22Rv1 (cell line): ENCODE data around the gene FAM237B.

Source experiments
- ZFX ChIP-seq: fragments of 450-650 bp; IDR thresholded peaks from 2 replicates; pipeline ENCODE4 v1.6.1; 2017; ENCODE audit warnings: antibody characterized with exemption, borderline replicate concordance
- TF ChIP-seq, protein P1 (sequence below): fragments of 450-650 bp; IDR thresholded peaks from 2 replicates; pipeline ENCODE4 v1.5.1; 2017; ENCODE audit warnings: mild to moderate bottlenecking

GRCh38 chr7:90309872-90310271 lies 11.2 kb downstream of the FAM237B start:
- TF ChIP-seq, protein P1, sequence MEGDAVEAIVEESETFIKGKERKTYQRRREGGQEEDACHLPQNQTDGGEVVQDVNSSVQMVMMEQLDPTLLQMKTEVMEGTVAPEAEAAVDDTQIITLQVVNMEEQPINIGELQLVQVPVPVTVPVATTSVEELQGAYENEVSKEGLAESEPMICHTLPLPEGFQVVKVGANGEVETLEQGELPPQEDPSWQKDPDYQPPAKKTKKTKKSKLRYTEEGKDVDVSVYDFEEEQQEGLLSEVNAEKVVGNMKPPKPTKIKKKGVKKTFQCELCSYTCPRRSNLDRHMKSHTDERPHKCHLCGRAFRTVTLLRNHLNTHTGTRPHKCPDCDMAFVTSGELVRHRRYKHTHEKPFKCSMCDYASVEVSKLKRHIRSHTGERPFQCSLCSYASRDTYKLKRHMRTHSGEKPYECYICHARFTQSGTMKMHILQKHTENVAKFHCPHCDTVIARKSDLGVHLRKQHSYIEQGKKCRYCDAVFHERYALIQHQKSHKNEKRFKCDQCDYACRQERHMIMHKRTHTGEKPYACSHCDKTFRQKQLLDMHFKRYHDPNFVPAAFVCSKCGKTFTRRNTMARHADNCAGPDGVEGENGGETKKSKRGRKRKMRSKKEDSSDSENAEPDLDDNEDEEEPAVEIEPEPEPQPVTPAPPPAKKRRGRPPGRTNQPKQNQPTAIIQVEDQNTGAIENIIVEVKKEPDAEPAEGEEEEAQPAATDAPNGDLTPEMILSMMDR = no peak
- TF ChIP-seq ZFX = no peak
